ENCODE results near the gene HIBCH. TPM values are rescaled to one million over a fixed set of nuclear protein-coding genes. Genes with fewer than 3 reads are reported as not detected.
"Not testable (repeated sequence)": the region's sequence is repeated elsewhere in the genome, so short reads cannot be mapped to it uniquely, and the experiment has no call there.

The HIBCH gene
- polyA plus RNA-seq, 1 donor: 28.4 TPM

- peak; percentile 51 for DNase-seq
These were observed 23.0 kb upstream of the HIBCH start for GRCh38 chr2:190342611-190343010.

GRCh38 chr2:190340369-190340768 lies 20.7 kb upstream of the HIBCH start:
- no peak for DNase-seq

GRCh38 chr2:190339394-190339793 lies 19.8 kb upstream of the HIBCH start:
- DNase-seq: no peak

GRCh38 chr2:190338453-190338852 lies 18.8 kb upstream of the HIBCH start:
- no peak for DNase-seq

GRCh38 chr2:190336420-190336819 lies 16.8 kb upstream of the HIBCH start:
- DNase-seq: no peak

GRCh38 chr2:190335584-190335983 lies 16.0 kb upstream of the HIBCH start:
- DNase-seq: not testable (repeated sequence)

GRCh38 chr2:190335225-190335559 lies 15.6 kb upstream of the HIBCH start:
- DNase-seq: no peak

- no peak for DNase-seq
These were observed 15.0 kb upstream of the HIBCH start for GRCh38 chr2:190334479-190335224.

GRCh38 chr2:190333928-190334327 lies 14.3 kb upstream of the HIBCH start:
- no peak for DNase-seq

- DNase-seq: no peak
These were observed 13.8 kb upstream of the HIBCH start for GRCh38 chr2:190333395-190333794.

GRCh38 chr2:190328573-190329147 lies 9.0 kb upstream of the HIBCH start:
- no peak for DNase-seq

- DNase-seq: no peak
These were observed 8.4 kb upstream of the HIBCH start for GRCh38 chr2:190327867-190328572.

- no peak for DNase-seq
These were observed 6.0 kb upstream of the HIBCH start for GRCh38 chr2:190325588-190325987.

GRCh38 chr2:190323406-190323805 lies 3.8 kb upstream of the HIBCH start:
- DNase-seq: no peak

GRCh38 chr2:190320696-190321095 lies 1.1 kb upstream of the HIBCH start:
- no peak for DNase-seq

- no peak for DNase-seq
These were observed 583 bp downstream of the HIBCH start for GRCh38 chr2:190318931-190319554.

- DNase-seq: no peak
These were observed 1.1 kb downstream of the HIBCH start for GRCh38 chr2:190318514-190318913.

GRCh38 chr2:190315273-190315672 lies 4.4 kb downstream of the HIBCH start:
- DNase-seq: no peak

GRCh38 chr2:190313880-190314279 lies 5.7 kb downstream of the HIBCH start:
- DNase-seq: no peak

- DNase-seq: not testable (repeated sequence)
These were observed 7.0 kb downstream of the HIBCH start for GRCh38 chr2:190312635-190313025.

GRCh38 chr2:190311893-190312634 lies 7.6 kb downstream of the HIBCH start:
- DNase-seq: no peak

GRCh38 chr2:190308031-190308430 lies 11.6 kb downstream of the HIBCH start:
- DNase-seq: no peak

- no peak for DNase-seq
These were observed 15.2 kb downstream of the HIBCH start for GRCh38 chr2:190304404-190304803.
